ENCODE data around the gene URI1.

Gene URI1

GRCh38 chr19:29974701-29975100, 32.7 kb downstream of the URI1 start:
- H4K20me1 ChIP-seq (ENCODE audit: insufficient read depth, low read length), result peaks cover 80% of the 10 kb centered on the region
- peaks cover 100% of the 10 kb centered on the region for H3K79me2 ChIP-seq (ENCODE audit: insufficient read depth, low read length)
- no peak overlapping the region for H3K9ac ChIP-seq (ENCODE audit: low read depth, low read length)
- H3K27ac ChIP-seq (ENCODE audit: low read length), result no peak overlapping the region
- ATAC-seq (ENCODE audit: insufficient read depth, low read depth) (no peak), DNase-seq (no peak)
- H3K4me1 ChIP-seq (ENCODE audit: insufficient read depth, low read length), result no peaks in the 10 kb centered on the region
- no peak overlapping the region for H3K4me3 ChIP-seq (ENCODE audit: low read depth in 1 of 2, low read length in 2 of 2)
- H3K27me3 ChIP-seq (ENCODE audit: insufficient read depth, low read length, poor library complexity), result no peaks in the 10 kb centered on the region
- no peak overlapping the region for H3K4me2 ChIP-seq (ENCODE audit: insufficient read depth, low read length)
- H2AFZ ChIP-seq (ENCODE audit: low read depth, low read length), result no peak overlapping the region
- no peaks in the 10 kb centered on the region for H3K36me3 ChIP-seq (ENCODE audit: insufficient read depth, low read length)
- TF ChIP-seq CTCF (IDR thresholded peaks at IDR 0.05; ENCODE audit: borderline replicate concordance, extremely low read depth, low read length, poor library complexity, severe bottlenecking), result no peak
- TF ChIP-seq EZH2 (IDR thresholded peaks at IDR 0.05; ENCODE audit: borderline replicate concordance, low read depth, low read length, severe bottlenecking), result no peak
- no peaks in the 10 kb centered on the region for H3K9me3 ChIP-seq (ENCODE audit: insufficient read depth, low read length, severe bottlenecking)

DNA sequence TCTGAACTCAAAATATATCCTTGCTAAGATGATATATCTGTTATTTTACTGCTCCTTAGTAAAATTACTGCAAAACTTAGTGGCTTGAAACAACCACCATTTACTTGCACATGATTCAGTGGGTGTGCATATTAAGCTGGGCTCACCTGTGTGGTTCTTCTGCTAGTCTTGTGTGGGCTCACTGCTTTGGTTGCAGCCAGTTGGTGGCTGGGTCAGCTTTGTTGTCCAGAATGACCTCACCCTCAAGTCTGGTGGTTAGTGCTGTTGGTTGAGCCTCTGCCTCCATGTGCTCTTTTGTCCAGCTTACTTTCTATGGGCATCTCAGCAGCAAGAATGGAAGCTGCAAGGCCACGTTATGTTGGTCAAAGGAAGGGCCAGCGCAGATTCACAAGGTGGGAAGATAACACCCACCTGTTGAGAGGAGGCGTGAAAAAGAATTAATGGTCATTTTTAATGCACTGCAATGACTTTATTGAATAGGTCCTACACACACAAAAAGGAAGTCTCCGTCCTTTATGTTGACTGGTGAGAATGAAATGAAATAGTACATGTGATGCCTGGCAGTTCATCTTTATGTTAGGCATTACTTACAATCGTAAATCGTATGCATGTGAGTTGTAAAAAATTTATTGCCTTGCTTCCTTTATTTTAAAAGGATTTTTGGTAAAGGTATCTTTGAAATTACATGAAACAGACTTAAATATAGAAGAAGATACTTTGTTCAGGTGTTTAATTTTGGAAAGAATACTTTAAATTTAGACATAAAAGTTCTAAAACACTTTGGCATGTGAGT, 34.3 kb downstream of the URI1 start:
- ATAC-seq (ENCODE audit: insufficient read depth, low read depth) (no peak), DNase-seq (no peak)
- Histone ChIP-seq H3K27ac (ENCODE audit: low read length) (no peak overlapping the region), H3K36me3 (ENCODE audit: insufficient read depth, low read length) (no peaks in the 10 kb centered on the region; the same call in 1 of the 2 replicates), H3K4me2 (ENCODE audit: insufficient read depth, low read length) (no peak overlapping the region), H3K4me1 (ENCODE audit: insufficient read depth, low read length) (no peaks in the 10 kb centered on the region), H2AFZ (ENCODE audit: low read depth, low read length) (no peak overlapping the region), H3K9me3 (ENCODE audit: insufficient read depth, low read length, severe bottlenecking) (no peaks in the 10 kb centered on the region), H3K9ac (ENCODE audit: low read depth, low read length) (no peak overlapping the region), H3K4me3 (ENCODE audit: low read depth in 1 of 2, low read length in 2 of 2) (no peak overlapping the region), H4K20me1 (ENCODE audit: insufficient read depth, low read length) (peaks cover 72% of the 10 kb centered on the region), H3K27me3 (ENCODE audit: insufficient read depth, low read length, poor library complexity) (no peaks in the 10 kb centered on the region), H3K79me2 (ENCODE audit: insufficient read depth, low read length) (peaks cover 100% of the 10 kb centered on the region)
- TF ChIP-seq EZH2 (IDR thresholded peaks at IDR 0.05; ENCODE audit: borderline replicate concordance, low read depth, low read length, severe bottlenecking) (no peak), CTCF (IDR thresholded peaks at IDR 0.05; ENCODE audit: borderline replicate concordance, extremely low read depth, low read length, poor library complexity, severe bottlenecking) (no peak)

DNA sequence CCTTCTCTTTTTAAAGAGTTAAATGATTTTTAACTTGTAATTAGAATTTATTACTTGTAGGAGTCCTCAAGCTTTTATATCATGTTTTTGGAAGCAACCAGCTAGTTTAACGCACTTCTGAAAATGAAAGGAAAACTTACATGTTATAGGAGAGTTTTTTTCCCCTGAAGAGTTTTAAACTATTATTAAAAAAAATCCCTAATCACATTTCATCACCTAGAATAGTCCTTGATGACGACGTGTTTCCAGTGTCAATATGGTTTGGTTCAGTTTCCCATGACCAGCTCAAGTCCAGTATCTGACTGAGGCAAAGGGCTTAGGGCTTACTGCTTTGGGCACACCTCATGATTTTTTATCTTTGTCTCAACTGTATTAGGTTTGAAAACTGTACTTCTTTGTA, 36.0 kb downstream of the URI1 start:
- ATAC-seq (ENCODE audit: insufficient read depth, low read depth), result no peak
- H3K27me3 ChIP-seq (ENCODE audit: insufficient read depth, low read length, poor library complexity), result no peaks in the 10 kb centered on the region
- peaks cover 66% of the 10 kb centered on the region for H4K20me1 ChIP-seq (ENCODE audit: insufficient read depth, low read length)

More for the DNA sequence above, 36.0 kb downstream of the URI1 start:
- Histone ChIP-seq H2AFZ (ENCODE audit: low read depth, low read length) (no peak overlapping the region), H3K4me3 (ENCODE audit: low read depth in 1 of 2, low read length in 2 of 2) (no peak overlapping the region), H3K9me3 (ENCODE audit: insufficient read depth, low read length, severe bottlenecking) (no peaks in the 10 kb centered on the region), H3K4me2 (ENCODE audit: insufficient read depth, low read length) (no peak overlapping the region), H3K36me3 (ENCODE audit: insufficient read depth, low read length) (no peaks in the 10 kb centered on the region; the same call in 1 of the 2 replicates), H3K27ac (ENCODE audit: low read length) (no peak overlapping the region), H3K4me1 (ENCODE audit: insufficient read depth, low read length) (no peaks in the 10 kb centered on the region), H3K79me2 (ENCODE audit: insufficient read depth, low read length) (peaks cover 100% of the 10 kb centered on the region), H3K9ac (ENCODE audit: low read depth, low read length) (no peak overlapping the region)
- no peak for TF ChIP-seq EZH2 (IDR thresholded peaks at IDR 0.05; ENCODE audit: borderline replicate concordance, low read depth, low read length, severe bottlenecking)
- no peak for TF ChIP-seq CTCF (IDR thresholded peaks at IDR 0.05; ENCODE audit: borderline replicate concordance, extremely low read depth, low read length, poor library complexity, severe bottlenecking)
- no peak for DNase-seq
